RWPE2 (cell line): ENCODE results near the gene UFM1.

Experiments
- ATAC-seq: fragments of 200-7000 bp; cut with Tn5 transposase; 3 replicates; pipeline ENCODE4 v1.9.1; 2021; ENCODE audit warnings: low read depth
- DNase-seq: peaks from one replicate; pipeline ENCODE4 v3.0.0-alpha.2; 2020; ENCODE audit warnings: low spot score
- H3K27ac ChIP-seq: fragments of 450-650 bp; 2 replicates; pipeline ENCODE4 v1.5.1; 2017; ENCODE audit warnings: mild to moderate bottlenecking; ENCODE audit not compliant: poor library complexity, severe bottlenecking
- H3K27me3 ChIP-seq: fragments of 250-450 bp; sonication (Bioruptor Pico); 2 replicates; pipeline ENCODE4 v1.5.1; 2021; ENCODE audit warnings: mild to moderate bottlenecking, moderate library complexity; ENCODE audit not compliant: insufficient read depth, poor library complexity, severe bottlenecking
- H3K36me3 ChIP-seq: fragments of 250-450 bp; sonication (Bioruptor Pico); 2 replicates; pipeline ENCODE4 v1.5.1; 2020; ENCODE audit warnings: low read depth, mild to moderate bottlenecking, moderate library complexity
- H3K4me1 ChIP-seq: fragments of 250-450 bp; sonication (Bioruptor Pico); 2 replicates; pipeline ENCODE4 v1.5.1; 2021; ENCODE audit warnings: mild to moderate bottlenecking, moderate library complexity; ENCODE audit not compliant: insufficient read depth, poor library complexity, severe bottlenecking
- H3K4me3 ChIP-seq: fragments of 250-450 bp; sonication (Bioruptor Pico); 2 replicates; pipeline ENCODE4 v1.5.1; 2021; ENCODE audit warnings: mild to moderate bottlenecking, moderate library complexity; ENCODE audit not compliant: severe bottlenecking
- H3K9me3 ChIP-seq: fragments of 250-450 bp; sonication (Bioruptor Pico); 2 replicates; pipeline ENCODE4 v1.5.1; 2021; ENCODE audit warnings: mild to moderate bottlenecking, moderate library complexity; ENCODE audit not compliant: severe bottlenecking
- TF ChIP-seq, protein P1 (sequence below): fragments of 450-650 bp; IDR thresholded peaks from one replicate; pipeline ENCODE4 v1.5.1; 2017; ENCODE audit warnings: mild to moderate bottlenecking, moderate library complexity; ENCODE audit not compliant: poor library complexity, severe bottlenecking

UFM1 gene

GRCh38 chr13:38316129-38316528 lies 33.5 kb upstream of the UFM1 start:
- ATAC-seq (no peak), DNase-seq (no peak)
- TF ChIP-seq, protein P1, sequence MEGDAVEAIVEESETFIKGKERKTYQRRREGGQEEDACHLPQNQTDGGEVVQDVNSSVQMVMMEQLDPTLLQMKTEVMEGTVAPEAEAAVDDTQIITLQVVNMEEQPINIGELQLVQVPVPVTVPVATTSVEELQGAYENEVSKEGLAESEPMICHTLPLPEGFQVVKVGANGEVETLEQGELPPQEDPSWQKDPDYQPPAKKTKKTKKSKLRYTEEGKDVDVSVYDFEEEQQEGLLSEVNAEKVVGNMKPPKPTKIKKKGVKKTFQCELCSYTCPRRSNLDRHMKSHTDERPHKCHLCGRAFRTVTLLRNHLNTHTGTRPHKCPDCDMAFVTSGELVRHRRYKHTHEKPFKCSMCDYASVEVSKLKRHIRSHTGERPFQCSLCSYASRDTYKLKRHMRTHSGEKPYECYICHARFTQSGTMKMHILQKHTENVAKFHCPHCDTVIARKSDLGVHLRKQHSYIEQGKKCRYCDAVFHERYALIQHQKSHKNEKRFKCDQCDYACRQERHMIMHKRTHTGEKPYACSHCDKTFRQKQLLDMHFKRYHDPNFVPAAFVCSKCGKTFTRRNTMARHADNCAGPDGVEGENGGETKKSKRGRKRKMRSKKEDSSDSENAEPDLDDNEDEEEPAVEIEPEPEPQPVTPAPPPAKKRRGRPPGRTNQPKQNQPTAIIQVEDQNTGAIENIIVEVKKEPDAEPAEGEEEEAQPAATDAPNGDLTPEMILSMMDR, result no peak
- Histone ChIP-seq H3K27ac (no peak overlapping the region), H3K9me3 (no peaks in the 10 kb centered on the region), H3K4me3 (no peak overlapping the region), H3K36me3 (no peaks in the 10 kb centered on the region), H3K4me1 (no peaks in the 10 kb centered on the region), H3K27me3 (no peaks in the 10 kb centered on the region)

DNA sequence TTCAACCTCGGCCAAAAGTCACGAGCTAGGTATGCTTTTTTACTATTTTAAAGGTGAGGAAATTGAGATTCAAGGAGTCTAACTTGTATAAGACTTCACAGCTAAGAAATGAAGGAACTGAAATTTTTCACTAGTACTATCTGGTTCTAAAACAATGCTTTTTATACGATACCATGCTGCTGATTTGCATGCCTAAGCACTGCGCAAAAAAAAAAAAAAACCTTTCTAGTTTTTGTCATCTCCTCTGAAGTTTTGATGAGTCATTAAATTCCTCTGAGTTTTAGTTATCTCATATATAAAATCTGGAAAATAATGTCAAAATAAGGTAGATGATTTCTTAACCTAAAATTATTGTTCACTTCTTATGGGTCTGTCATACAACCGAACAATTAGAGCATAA lies 28.0 kb upstream of the UFM1 start:
- Histone ChIP-seq H3K36me3 (no peaks in the 10 kb centered on the region), H3K9me3 (no peaks in the 10 kb centered on the region)
- no peak for ATAC-seq

GRCh38 chr13:38325426-38325825 lies 24.2 kb upstream of the UFM1 start:
- ATAC-seq (no peak), DNase-seq (no peak)
- H3K9me3 ChIP-seq, result no peaks in the 10 kb centered on the region
- no peaks in the 10 kb centered on the region for H3K27me3 ChIP-seq
- no peak overlapping the region for H3K4me3 ChIP-seq
- H3K4me1 ChIP-seq, result peaks cover 6% of the 10 kb centered on the region
- no peak overlapping the region for H3K27ac ChIP-seq
- TF ChIP-seq, protein P1, result no peak
- no peaks in the 10 kb centered on the region for H3K36me3 ChIP-seq

More for the DNA sequence above, 28.0 kb upstream of the UFM1 start:
- no peak overlapping the region for H3K4me3 ChIP-seq
- no peak overlapping the region for H3K27ac ChIP-seq
- TF ChIP-seq, protein P1, result no peak
- no peaks in the 10 kb centered on the region for H3K4me1 ChIP-seq
- DNase-seq, result no peak
- H3K27me3 ChIP-seq, result no peaks in the 10 kb centered on the region

DNA sequence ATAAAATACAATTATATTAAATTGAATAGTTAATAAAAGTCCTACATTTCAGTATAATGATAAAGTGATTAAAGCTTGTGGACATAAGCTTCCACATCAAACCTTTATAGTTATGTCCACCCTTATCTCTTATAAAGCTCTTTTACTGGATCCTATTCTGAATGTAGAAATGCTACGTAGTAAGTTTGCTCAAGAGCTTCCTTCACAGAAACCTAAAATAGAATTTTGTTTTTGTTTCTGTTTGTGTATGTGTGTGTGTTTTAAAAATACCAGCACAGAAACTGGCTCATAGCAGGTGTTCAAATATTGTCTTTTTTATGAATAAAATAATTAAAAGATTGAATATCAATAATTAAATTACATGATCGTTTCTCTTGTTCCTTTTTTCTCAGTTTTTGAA lies 21.0 kb upstream of the UFM1 start:
- DNase-seq (no peak), ATAC-seq (no peak)
- Histone ChIP-seq H3K9me3 (no peaks in the 10 kb centered on the region), H3K27me3 (no peaks in the 10 kb centered on the region), H3K27ac (no peak overlapping the region), H3K4me1 (peaks cover 6% of the 10 kb centered on the region), H3K4me3 (no peak overlapping the region), H3K36me3 (no peaks in the 10 kb centered on the region)
- TF ChIP-seq, protein P1, result no peak

DNA sequence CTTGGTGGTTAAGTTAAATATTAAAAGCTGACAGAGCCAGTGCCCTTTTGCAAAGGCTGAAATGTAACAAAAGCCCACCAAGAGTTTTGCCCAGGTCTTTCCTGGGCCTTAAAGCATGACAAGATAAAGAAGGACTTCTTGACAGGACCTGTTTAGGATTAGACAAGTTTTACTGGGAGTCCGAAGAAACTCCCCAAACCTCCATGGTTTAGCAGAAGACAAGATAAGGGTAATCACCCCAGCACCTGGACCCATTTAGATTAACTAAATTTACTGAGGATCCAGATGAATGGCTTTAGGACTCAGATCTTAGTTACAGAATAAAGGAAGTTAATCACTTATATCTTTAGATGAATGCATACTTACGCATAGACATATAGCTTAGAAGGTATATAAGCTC lies 14.8 kb upstream of the UFM1 start:
- Histone ChIP-seq H3K4me1 (no peaks in the 10 kb centered on the region), H3K27ac (no peak overlapping the region), H3K27me3 (no peaks in the 10 kb centered on the region), H3K9me3 (no peaks in the 10 kb centered on the region), H3K4me3 (no peak overlapping the region), H3K36me3 (no peaks in the 10 kb centered on the region)
- TF ChIP-seq, protein P1, result no peak
- ATAC-seq, result no peak
- no peak for DNase-seq
